Activated naive CD4-positive, alpha-beta T cell treated with anti-CD3 and anti-CD28 coated beads, Interleukin-2, amount 50 U/mL, for 16 hours (primary cell): ENCODE data around the gene PLSCR5.

ENCODE experiments used
- DNase-seq: peaks from one replicate; pipeline ENCODE4 v3.0.0-alpha.2; 2020

Gene PLSCR5

GRCh38 chr3:146543461-146544001, 61.6 kb downstream of the PLSCR5 start:
- DNase-seq = no peak

GRCh38 chr3:146542978-146543377, 62.2 kb downstream of the PLSCR5 start:
- no peak for DNase-seq

GRCh38 chr3:146542179-146542578, 63.0 kb downstream of the PLSCR5 start:
- no peak for DNase-seq

GRCh38 chr3:146540978-146541377, 64.2 kb downstream of the PLSCR5 start:
- DNase-seq = no peak

GRCh38 chr3:146540236-146540635, 64.9 kb downstream of the PLSCR5 start:
- no peak for DNase-seq

- DNase-seq = no peak
Measured at GRCh38 chr3:146539315-146539714, 65.8 kb downstream of the PLSCR5 start.

- DNase-seq = no peak
Measured at GRCh38 chr3:146537603-146538002, 67.5 kb downstream of the PLSCR5 start.

- DNase-seq = no peak
Measured at GRCh38 chr3:146536681-146537080, 68.5 kb downstream of the PLSCR5 start.
